Spinal cord (tissue), 4 donors: ENCODE data around the gene GLYAT. TPM values are rescaled to one million over a fixed set of nuclear protein-coding genes. Genes with fewer than 3 reads are reported as not detected.

Source experiments
- polyA plus RNA-seq, 2 donors: library from polyadenylated mRNA; unstranded; fragments of 120-200 nt; gene quantifications; one replicate each; pipeline ENCODE4 v1.2.1, GENCODE V29; 2013; ENCODE audit not compliant: insufficient read length in 2 of 2
- total RNA-seq, 2 donors: library from RNA; depleted of rRNA in 1 of 2; stranded (reverse); fragments of 120-200 nt in 1 of 2; fragments of >200 nt in 1 of 2; gene quantifications; one replicate each; pipeline versions ENCODE4 v1.2.3 to v1.2.4, GENCODE V29; 2013 to 2014

Gene GLYAT
- total and polyA plus RNA-seq, 4 donors: 0.10 to 0.59 (median 0.59) TPM; not detected in 1

Other genes with a start within 250 kb of the GLYAT start
- gene OR5B21, start 223.8 kb downstream of the GLYAT start, total RNA-seq: not detected
- not detected for gene OR5B21, start 223.8 kb downstream of the GLYAT start, polyA plus RNA-seq
- 1 to 10 TPM; 5.8 to 6.4 TPM for gene LPXN, start 156.1 kb downstream of the GLYAT start, total RNA-seq
- 1 to 10 TPM; 6.6 to 9.3 TPM for gene LPXN, start 156.1 kb downstream of the GLYAT start, polyA plus RNA-seq
- 10 to 100 TPM; 49.8 to 58.5 TPM for gene ZFP91, start 152.9 kb downstream of the GLYAT start, total RNA-seq
- 10 to 100 TPM; 52.1 to 63.4 TPM for gene ZFP91, start 152.9 kb downstream of the GLYAT start, polyA plus RNA-seq
- gene CNTF, start 109.3 kb downstream of the GLYAT start, total RNA-seq: 10 to 100 TPM in 1 of 2 donors, 1 to 10 TPM in 1; 1.8 to 11.9 TPM
- gene CNTF, start 109.3 kb downstream of the GLYAT start, polyA plus RNA-seq: 1 to 10 TPM in 1 of 2 donors, under 1 TPM in 1; 0.98 to 1.4 TPM
- 1 to 10 TPM; 1.9 TPM for gene GLYATL2, start 112.8 kb upstream of the GLYAT start, total RNA-seq
- gene GLYATL2, start 112.8 kb upstream of the GLYAT start, polyA plus RNA-seq: 1 to 10 TPM; 3.7 to 4.9 TPM
- 1 to 10 TPM; 1.4 to 3.6 TPM for gene GLYATL1, start 207.5 kb upstream of the GLYAT start, total RNA-seq
- 1 to 10 TPM; 5.7 to 6.1 TPM for gene GLYATL1, start 207.5 kb upstream of the GLYAT start, polyA plus RNA-seq